ENCODE data around the gene XKR7. TPM values are rescaled to one million over a fixed set of nuclear protein-coding genes. Genes with fewer than 3 reads are reported as not detected.

The XKR7 gene
- total RNA-seq, 1 donor from 2014 or later, result 0.10 TPM

- DNase-seq (ENCODE audit: low read depth), result no peak
Measured at GRCh38 chr20:31943052-31943471, 24.9 kb upstream of the XKR7 start.

DNA sequence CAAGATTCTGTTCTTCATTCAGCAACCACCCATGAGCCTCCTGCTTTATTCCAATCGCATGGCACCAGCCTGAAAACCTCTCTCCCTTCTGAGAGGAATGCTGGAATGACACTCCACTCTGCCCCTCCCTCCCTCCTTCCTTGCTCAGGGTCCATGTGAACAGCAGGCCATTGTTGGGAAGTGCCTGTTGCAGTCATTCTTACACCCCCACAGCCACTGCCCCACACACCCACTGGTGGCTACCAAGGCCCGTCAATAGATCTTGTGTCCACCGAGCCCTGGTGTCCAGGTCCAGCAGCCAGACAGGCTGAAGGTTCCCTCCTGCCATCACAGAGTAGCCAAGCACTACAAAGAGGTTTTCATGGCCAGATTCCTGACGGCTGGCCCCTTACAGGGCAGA, 22.6 kb upstream of the XKR7 start:
- DNase-seq (ENCODE audit: low read depth), result no peak

DNA sequence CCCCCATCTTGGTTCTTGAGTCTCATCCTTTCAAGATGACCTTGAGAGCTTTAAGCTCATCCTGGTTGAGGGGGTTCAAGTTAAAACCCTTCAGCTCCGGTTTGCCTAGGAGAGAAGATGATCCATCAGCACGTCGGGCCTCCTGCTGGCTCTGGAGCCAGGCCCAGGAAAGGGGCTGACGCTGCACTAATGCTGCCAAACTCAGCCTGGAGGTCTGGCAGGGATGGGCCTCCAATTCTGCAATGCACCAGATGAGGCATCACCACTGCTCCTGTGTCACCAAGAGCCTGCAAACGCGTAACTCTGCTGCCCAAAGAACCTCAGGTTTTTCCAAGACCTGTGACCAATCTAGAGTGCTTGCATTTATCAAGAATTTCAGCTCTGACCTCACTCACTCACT, 22.2 kb upstream of the XKR7 start:
- no peak for DNase-seq (ENCODE audit: low read depth)

- no peak for DNase-seq (ENCODE audit: low read depth)
Measured at GRCh38 chr20:31948008-31948407, 19.9 kb upstream of the XKR7 start.

DNA sequence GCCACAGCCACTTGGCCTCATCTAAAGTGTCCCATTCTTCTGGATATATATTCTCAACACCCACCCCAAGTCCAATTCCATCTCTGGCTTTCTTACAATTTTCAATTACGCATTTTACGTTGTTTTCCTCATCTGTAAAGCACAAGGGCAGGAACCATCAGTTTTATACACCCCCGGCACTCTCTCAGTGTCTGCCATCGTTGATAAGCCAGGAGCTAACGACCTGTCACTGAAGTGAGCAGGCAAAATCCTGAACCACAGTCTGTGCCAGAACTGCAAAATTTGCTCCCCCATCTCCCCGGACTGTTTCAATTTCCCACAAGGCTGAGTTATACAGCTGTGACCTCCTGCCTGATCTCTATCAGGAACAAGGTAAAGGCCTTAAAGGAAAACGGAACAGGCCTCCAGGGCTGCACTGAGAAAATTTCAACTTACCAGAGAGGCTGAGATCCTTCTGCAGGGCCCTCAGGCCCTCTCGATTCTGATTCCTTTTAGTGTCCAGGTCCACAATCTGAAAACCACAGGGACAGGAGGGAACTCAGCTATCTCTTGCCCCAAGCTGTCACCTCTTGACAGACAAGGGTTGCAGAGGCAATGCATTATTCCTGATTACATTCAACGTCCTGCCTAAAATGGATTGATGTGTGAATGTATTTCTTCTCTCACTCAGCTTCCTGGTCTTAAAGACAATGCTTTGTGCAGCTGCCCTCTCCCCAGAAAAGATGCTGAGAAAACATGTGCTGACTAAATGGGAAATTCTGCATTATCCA, 17.9 kb upstream of the XKR7 start:
- no peak for DNase-seq (ENCODE audit: low read depth)

DNA sequence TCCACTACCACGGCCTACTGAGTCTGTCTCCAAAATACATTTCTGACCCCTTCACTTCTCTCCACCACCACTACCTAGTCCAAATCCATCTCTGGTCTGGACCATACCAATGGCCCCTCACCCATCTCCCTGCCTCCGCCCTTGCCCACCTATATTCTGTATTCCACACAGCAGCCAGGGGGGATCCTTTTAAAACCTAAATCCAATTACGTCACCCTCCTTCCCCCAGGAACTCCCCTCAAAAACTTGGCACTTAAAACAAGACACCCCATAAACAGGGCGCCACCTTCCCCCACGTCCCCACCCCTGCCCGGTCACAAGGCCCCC, 16.8 kb upstream of the XKR7 start:
- DNase-seq (ENCODE audit: low read depth), result no peak

- peak; percentile 83 for DNase-seq (ENCODE audit: low read depth)
Measured at GRCh38 chr20:31951530-31952453, 16.2 kb upstream of the XKR7 start, which contains the start of gene PDRG1. Gene PDRG1 (minus strand): TSS chr20:31952046. CDS start chr20:31951961, 85 bp downstream.

- no peak for DNase-seq (ENCODE audit: low read depth)
Measured at GRCh38 chr20:31953556-31954148, 14.3 kb upstream of the XKR7 start.

GRCh38 chr20:31954500-31954899, 13.5 kb upstream of the XKR7 start:
- DNase-seq (ENCODE audit: low read depth), result no peak

- no peak for DNase-seq (ENCODE audit: low read depth)
Measured at GRCh38 chr20:31956556-31957526, 11.1 kb upstream of the XKR7 start.

DNA sequence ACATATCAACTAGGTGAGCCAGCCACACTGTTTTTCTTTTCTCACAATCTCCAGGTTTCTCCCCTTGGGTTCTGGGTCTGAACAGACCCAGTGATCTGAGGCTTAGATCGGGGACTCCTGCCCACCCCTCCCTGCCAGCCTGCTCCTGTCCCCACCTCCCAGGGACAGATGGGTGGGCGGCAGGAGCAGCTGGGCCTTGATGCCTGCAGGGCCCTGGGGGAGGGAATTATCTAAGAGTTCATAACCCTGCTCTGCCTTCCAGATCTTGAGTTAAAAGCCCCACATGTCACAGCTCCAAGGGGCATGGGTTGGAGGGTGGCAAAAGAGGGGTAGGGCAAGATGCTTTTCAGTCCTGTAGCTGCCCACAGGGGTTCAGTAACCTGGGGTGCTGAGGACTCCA, 5.2 kb upstream of the XKR7 start:
- DNase-seq (ENCODE audit: low read depth), result no peak

GRCh38 chr20:31963889-31964288, 4.1 kb upstream of the XKR7 start:
- no peak for DNase-seq (ENCODE audit: low read depth)

DNA sequence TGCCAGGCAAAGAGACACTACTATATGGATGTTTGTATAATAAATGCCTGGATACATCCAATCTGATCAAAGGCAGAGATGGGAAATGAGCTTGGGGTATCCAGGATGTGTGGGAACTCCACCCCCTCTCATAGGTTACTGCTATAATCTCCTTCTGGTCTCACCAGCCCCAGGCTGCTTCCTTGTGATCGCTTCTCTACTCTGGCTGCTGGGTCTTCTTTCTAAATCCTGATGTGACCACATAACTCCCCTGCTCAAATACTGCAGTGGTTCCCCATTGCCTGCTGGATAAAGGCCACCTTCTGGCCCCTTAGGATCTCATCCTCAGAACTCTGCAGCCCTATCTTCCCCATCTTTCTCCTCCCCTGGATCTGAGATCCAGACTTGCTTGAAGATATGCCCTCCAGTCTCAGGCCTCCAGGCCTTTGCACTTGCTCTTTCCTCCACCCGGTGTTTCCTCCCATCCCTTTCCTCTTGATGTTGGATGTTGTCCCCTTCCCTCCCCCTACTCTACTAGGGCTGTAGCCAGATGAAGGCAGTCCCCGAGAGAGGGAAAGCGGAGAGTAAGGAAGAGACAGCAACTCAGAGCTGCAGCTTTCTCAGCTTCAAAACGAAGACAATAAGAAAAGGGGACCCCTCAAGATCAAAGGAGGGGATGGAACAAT, 828 bp upstream of the XKR7 start:
- DNase-seq (ENCODE audit: low read depth), result no peak

GRCh38 chr20:31968291-31969126, 558 bp downstream of the XKR7 start:
- peak; percentile 32 for DNase-seq (ENCODE audit: low read depth)

DNA sequence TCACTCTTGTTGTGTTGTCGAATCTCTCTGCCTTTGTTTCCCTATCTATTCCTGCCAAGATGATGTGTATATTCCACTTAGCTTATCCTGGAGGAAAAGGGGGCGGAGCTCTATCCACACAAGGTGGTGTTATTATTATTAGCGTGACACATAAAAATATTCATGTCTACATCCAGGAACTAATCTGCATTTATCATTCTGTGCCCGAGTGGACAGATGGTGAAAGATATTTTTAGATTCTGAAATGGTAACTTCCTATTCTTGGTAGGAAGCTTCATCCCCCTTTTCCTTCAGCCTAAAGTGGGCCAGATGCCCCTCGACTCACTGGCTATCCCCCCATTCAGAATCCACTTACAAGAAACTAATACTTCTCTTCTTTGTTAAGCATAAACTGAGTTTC, 2.0 kb downstream of the XKR7 start:
- no peak for DNase-seq (ENCODE audit: low read depth)

GRCh38 chr20:31972471-31973021, 4.6 kb downstream of the XKR7 start:
- peak; percentile 91 for DNase-seq (ENCODE audit: low read depth)

DNA sequence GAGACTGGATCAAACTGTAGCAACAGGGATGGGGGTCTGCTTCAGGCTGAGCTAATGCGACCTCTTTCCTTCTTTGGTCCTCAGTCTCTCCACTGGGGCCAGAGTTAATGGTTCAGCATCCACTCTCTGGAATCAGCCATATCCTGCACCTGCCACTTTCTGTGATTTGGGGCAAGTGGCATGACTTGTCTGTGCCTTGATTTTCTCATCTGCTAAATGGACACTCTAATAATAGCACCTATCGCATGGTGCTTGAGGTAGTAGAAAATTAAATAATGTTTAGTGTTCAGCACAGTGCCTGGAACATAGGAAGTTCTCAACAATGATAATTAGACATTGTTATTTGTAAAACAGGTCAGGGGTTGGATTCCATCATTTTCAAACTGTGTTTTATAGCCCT, 6.3 kb downstream of the XKR7 start:
- DNase-seq (ENCODE audit: low read depth), result no peak

- peak; percentile 12 for DNase-seq (ENCODE audit: low read depth)
Measured at GRCh38 chr20:31974951-31975487, 7.1 kb downstream of the XKR7 start.

DNA sequence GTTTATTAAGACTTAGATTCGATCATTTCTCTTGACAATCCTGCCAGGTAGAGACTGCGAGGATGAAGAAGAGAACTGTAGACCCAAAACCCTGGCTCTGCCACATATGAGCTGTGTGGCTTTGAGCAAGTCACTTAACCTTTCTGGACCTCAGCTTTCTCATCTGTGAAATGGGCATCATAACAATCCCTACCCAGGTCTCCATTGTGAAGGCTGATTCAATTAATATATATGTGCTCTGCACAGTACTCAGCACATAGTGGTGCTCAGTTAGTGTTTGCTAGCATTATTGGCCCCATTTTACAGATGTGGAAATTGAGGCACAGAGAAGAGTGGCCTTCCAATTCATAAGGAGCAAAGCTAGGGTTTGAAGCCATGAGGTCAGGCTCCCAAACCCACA, 7.9 kb downstream of the XKR7 start:
- DNase-seq (ENCODE audit: low read depth), result no peak
